HEK293 (cell line): ENCODE results near the gene ATP5IF1.
A peak's percentile ranks its signal among the peaks of the same experiment; 100 is the strongest.

ENCODE experiments used
- CTCF ChIA-PET: fragments of 350-600 bp; formaldehyde crosslinking; extraction: SDS; loops from one replicate; lab custom pipeline; 2021; ENCODE audit warnings: antibody characterized with exemption; lab: Yijun Ruan, JAX
- POLR2A ChIA-PET: fragments of 300-600 bp; formaldehyde crosslinking; extraction: SDS; loops from one replicate; lab custom pipeline; 2020; ENCODE audit warnings: antibody characterized with exemption, inconsistent platforms; lab: Yijun Ruan, JAX
- H3K27ac ChIP-seq: fragments of 200-500 bp; sonication (Bioruptor generic); 2 replicates; pipeline ENCODE4 v1.5.1; 2014; ENCODE audit warnings: low read depth, low read length, control low read depth, inconsistent platforms; ENCODE audit errors: extremely low read depth
- H3K36me3 ChIP-seq, 2 experiments: fragments of 200-500 bp in 1 of 2; sonication (Bioruptor generic) in 1 of 2; 1 replicate in 1 of 2; 2 replicates in 1 of 2; pipeline ENCODE4 v1.5.1; 2014 to 2017; ENCODE audit warnings: inconsistent platforms in 2 of 2, low read length in 2 of 2; ENCODE audit not compliant: control insufficient read depth in 2 of 2, insufficient read depth in 1 of 2
- H3K4me1 ChIP-seq: fragments of 200-500 bp; sonication (Bioruptor generic); 2 replicates; pipeline ENCODE4 v1.5.1; 2014; ENCODE audit warnings: mild to moderate bottlenecking, low read length, inconsistent platforms; ENCODE audit not compliant: control insufficient read depth, insufficient read depth
- H3K4me3 ChIP-seq: 2 replicates; pipeline ENCODE4 v1.5.1; 2011; ENCODE audit warnings: low read depth, mild to moderate bottlenecking, control low read depth, low read length, moderate library complexity
- H3K9me3 ChIP-seq: fragments of 200-500 bp; sonication (Bioruptor generic); 2 replicates; pipeline ENCODE4 v1.5.1; 2014; ENCODE audit warnings: low read depth, low read length, inconsistent platforms; ENCODE audit not compliant: control insufficient read depth, insufficient read depth
- BCL11A ChIP-seq: fragments of 450-650 bp; formaldehyde crosslinking; IDR thresholded peaks from 2 replicates; pipeline ENCODE4 v1.5.1; 2016; ENCODE audit warnings: low read depth, missing biosample characterization, missing genetic modification characterization
- BCL11B ChIP-seq: fragments of 450-650 bp; formaldehyde crosslinking; IDR thresholded peaks from 2 replicates; pipeline ENCODE4 v1.5.1; 2016; ENCODE audit warnings: low read depth, missing biosample characterization, missing genetic modification characterization
- ELK4 ChIP-seq: IDR thresholded peaks from 2 replicates; pipeline ENCODE4 v1.6.1; 2011; ENCODE audit warnings: mild to moderate bottlenecking, low read depth, low read length, borderline replicate concordance
- PRDM1 ChIP-seq: fragments of 450-650 bp; formaldehyde crosslinking; IDR thresholded peaks from 2 replicates; pipeline ENCODE4; 2016; ENCODE audit warnings: missing biosample characterization, missing genetic modification characterization
- RBAK ChIP-seq: fragments of 450-650 bp; formaldehyde crosslinking; IDR thresholded peaks from 2 replicates; pipeline ENCODE4 v1.5.1; 2016; ENCODE audit warnings: missing biosample characterization, missing genetic modification characterization
- SP3 ChIP-seq: fragments of 450-650 bp; formaldehyde crosslinking; IDR thresholded peaks from 2 replicates; pipeline ENCODE4 v1.5.1; 2016; ENCODE audit warnings: missing biosample characterization, missing genetic modification characterization
- WT1 ChIP-seq: fragments of 450-650 bp; formaldehyde crosslinking; IDR thresholded peaks from 2 replicates; pipeline ENCODE4 v1.5.1; 2016; ENCODE audit warnings: missing biosample characterization, missing genetic modification characterization
- ZBTB20 ChIP-seq: fragments of 450-650 bp; formaldehyde crosslinking; IDR thresholded peaks from 2 replicates; pipeline ENCODE4 v1.5.1; 2016; ENCODE audit warnings: missing biosample characterization, missing genetic modification characterization
- ZNF138 ChIP-seq: fragments of 450-650 bp; formaldehyde crosslinking; IDR thresholded peaks from 2 replicates; pipeline ENCODE4 v1.5.1; 2016; ENCODE audit warnings: missing biosample characterization, missing genetic modification characterization, borderline replicate concordance
- ZNF140 ChIP-seq: fragments of 450-650 bp; formaldehyde crosslinking; IDR thresholded peaks from 2 replicates; pipeline ENCODE4 v1.5.1; 2016; ENCODE audit warnings: missing biosample characterization, missing genetic modification characterization
- ZNF157 ChIP-seq: fragments of 450-650 bp; formaldehyde crosslinking; IDR thresholded peaks from 2 replicates; pipeline ENCODE4 v1.5.1; 2016; ENCODE audit warnings: missing biosample characterization, missing genetic modification characterization
- ZNF23 ChIP-seq: fragments of 450-650 bp; formaldehyde crosslinking; IDR thresholded peaks from 2 replicates; pipeline ENCODE4 v1.5.1; 2016; ENCODE audit warnings: missing biosample characterization, missing genetic modification characterization, borderline replicate concordance
- ZNF280C ChIP-seq: fragments of 450-650 bp; formaldehyde crosslinking; IDR thresholded peaks from 2 replicates; pipeline ENCODE4 v1.5.1; 2016; ENCODE audit warnings: missing biosample characterization, missing genetic modification characterization
- ZNF398 ChIP-seq: fragments of 450-650 bp; formaldehyde crosslinking; IDR thresholded peaks from 2 replicates; pipeline ENCODE4 v1.5.1; 2017; ENCODE audit warnings: missing biosample characterization, missing genetic modification characterization
- ZNF426 ChIP-seq: fragments of 450-650 bp; formaldehyde crosslinking; IDR thresholded peaks from 2 replicates; pipeline ENCODE4 v1.5.1; 2017; ENCODE audit warnings: missing biosample characterization, missing genetic modification characterization, mild to moderate bottlenecking, inconsistent platforms, moderate library complexity
- ZNF560 ChIP-seq: fragments of 450-650 bp; formaldehyde crosslinking; IDR thresholded peaks from 2 replicates; pipeline ENCODE4 v1.5.1; 2017; ENCODE audit warnings: missing biosample characterization, missing genetic modification characterization, borderline replicate concordance
- ZNF571 ChIP-seq: fragments of 450-650 bp; formaldehyde crosslinking; IDR thresholded peaks from 2 replicates; pipeline ENCODE4 v1.5.0; 2017; ENCODE audit warnings: missing biosample characterization, missing genetic modification characterization
- ZNF623 ChIP-seq: fragments of 450-650 bp; formaldehyde crosslinking; IDR thresholded peaks from 2 replicates; pipeline ENCODE4 v1.5.1; 2016; ENCODE audit warnings: missing biosample characterization, missing genetic modification characterization
- ZNF692 ChIP-seq: fragments of 450-650 bp; formaldehyde crosslinking; IDR thresholded peaks from 2 replicates; pipeline ENCODE4 v1.5.1; 2016; ENCODE audit warnings: missing biosample characterization, missing genetic modification characterization
- ZNF768 ChIP-seq: fragments of 450-650 bp; formaldehyde crosslinking; IDR thresholded peaks from 2 replicates; pipeline ENCODE4 v1.5.1; 2018; ENCODE audit warnings: missing biosample characterization, mild to moderate bottlenecking, missing genetic modification characterization
- ZNF777 ChIP-seq: fragments of 450-650 bp; formaldehyde crosslinking; IDR thresholded peaks from 2 replicates; pipeline ENCODE4 v1.5.1; 2017; ENCODE audit warnings: missing biosample characterization, missing genetic modification characterization, borderline replicate concordance
- ZNF830 ChIP-seq: fragments of 450-650 bp; IDR thresholded peaks from 2 replicates; pipeline ENCODE4 v1.5.0; 2018; ENCODE audit warnings: missing biosample characterization, missing genetic modification characterization, low read depth, mild to moderate bottlenecking, moderate library complexity

The ATP5IF1 gene

GRCh38 chr1:28196330-28196729, 39.6 kb upstream of the ATP5IF1 start:
- Histone ChIP-seq H3K4me1 (peaks cover 7% of the 10 kb centered on the region; the same call in 1 of the 2 replicates), H3K4me3 (no peak overlapping the region), H3K9me3 (no peaks in the 10 kb centered on the region), H3K36me3 (peaks cover 18 to 44% of the 10 kb centered on the region in 2 experiments), H3K27ac (no peak overlapping the region)
- POLR2A ChIA-PET: interaction anchor here (0.6 to 0.7 kb wide), 3 partner anchors 237 to 962 kb away, joined by 3 read pairs; partner anchors contain the start of gene XKR8
- TF ChIP-seq WT1 (tag by site-specific recombination) (no peak), ZNF692 (tag by site-specific recombination) (no peak), RBAK (tag by site-specific recombination) (no peak), ZBTB20 (tag by site-specific recombination) (no peak), SP3 (tag by site-specific recombination) (no peak)
- CTCF ChIA-PET: interaction anchor here (0.6 to 3.6 kb wide), 6 partner anchors 9 to 844 kb away, joined by 3 to 18 read pairs (median 6); partner anchors contain the start of gene PTAFR

- Histone ChIP-seq H3K9me3 (no peaks in the 10 kb centered on the region), H3K4me3 (no peak overlapping the region), H3K36me3 (peaks cover 22 to 55% of the 10 kb centered on the region in 2 experiments)
- no peak for TF ChIP-seq BCL11A (tag by site-specific recombination)
- TF ChIP-seq ZNF830 (tag by site-specific recombination): no peak
- TF ChIP-seq ZNF623: peak; percentile 94
- no peak for TF ChIP-seq BCL11B (tag by site-specific recombination)
- TF ChIP-seq ZNF426 (tag by site-specific recombination): no peak
- no peak for TF ChIP-seq ZNF157
- TF ChIP-seq ZNF140 (tag by site-specific recombination): no peak
- peak; percentile 47 for TF ChIP-seq PRDM1
- TF ChIP-seq ZNF777 (tag by site-specific recombination): no peak
- no peak for TF ChIP-seq ZNF768 (tag by site-specific recombination)
- TF ChIP-seq ZNF138 (tag by site-specific recombination): no peak
- TF ChIP-seq ELK4: no peak
- no peak for TF ChIP-seq ZNF280C (tag by site-specific recombination)
- TF ChIP-seq ZNF560 (tag by site-specific recombination): no peak
- no peak for TF ChIP-seq ZNF571 (tag by site-specific recombination)
- TF ChIP-seq ZNF23 (tag by site-specific recombination): no peak
- no peak for TF ChIP-seq ZNF398
- TF ChIP-seq, all 188 proteins: peak for 2
- ChIA-PET POLR2A (no interaction called here), CTCF (interaction anchor here (0.6 to 3.6 kb wide), 3 partner anchors 11 to 106 kb away, joined by 5 to 18 read pairs (median 15); no protein-coding TSS in a partner anchor)
- no peak overlapping the region for H3K27ac ChIP-seq
- H3K4me1 ChIP-seq: peaks cover 7% of the 10 kb centered on the region; the same call in 1 of the 2 replicates
These were observed 38.1 kb upstream of the ATP5IF1 start for GRCh38 chr1:28197682-28198415.
